Adipose tissue (tissue), 3 donors: ENCODE results near the gene GADD45G. TPM values are rescaled to one million over a fixed set of nuclear protein-coding genes. Genes with fewer than 3 reads are reported as not detected.

Source experiments
- H3K27ac ChIP-seq: one replicate; pipeline ENCODE4 v1.5.1; 2013; ENCODE audit warnings: low read depth, low read length
- WGBS, 3 donors: extraction: QIAGEN DNeasy Blood & Tissue Kit; methylation state at CpG; one replicate each; pipeline ENCODE4 v1.1.7; 2013; 5-methylcytosine and 5-hydroxymethylcytosine counted together
- polyA plus RNA-seq, 3 donors: library from polyadenylated mRNA; stranded (reverse); fragments of 200-250 nt; gene quantifications; one replicate each; pipeline ENCODE4 v1.2.3, GENCODE V29; 2013
- donor health status: healthy with polysubstance abuse.
- donor health status: Bipolar disorder and iron deficiency.
- donor health status: healthy.

The GADD45G gene
- polyA plus RNA-seq, 3 donors: 5.3 to 45.2 (median 17.8) TPM

- 1% methylated on average over 36 to 57 of the region's 57 CpGs for WGBS, 3 donors
- peak overlapping the region; percentile 11 for H3K27ac ChIP-seq
Measured at GRCh38 chr9:89605465-89606048, 745 bp downstream of the GADD45G start.

GRCh38 chr9:89606049-89606623 is 1.3 kb downstream of the GADD45G start:
- 5 to 12% (median 7%) methylated on average over 40 of the region's 40 CpGs for WGBS, 3 donors
- H3K27ac ChIP-seq: peak overlapping the region; percentile 11

GRCh38 chr9:89606624-89607311 is 2.0 kb downstream of the GADD45G start:
- H3K27ac ChIP-seq: no peak overlapping the region
- 28 to 37% (median 30%) methylated on average over 7 of the region's 7 CpGs for WGBS, 3 donors

DNA sequence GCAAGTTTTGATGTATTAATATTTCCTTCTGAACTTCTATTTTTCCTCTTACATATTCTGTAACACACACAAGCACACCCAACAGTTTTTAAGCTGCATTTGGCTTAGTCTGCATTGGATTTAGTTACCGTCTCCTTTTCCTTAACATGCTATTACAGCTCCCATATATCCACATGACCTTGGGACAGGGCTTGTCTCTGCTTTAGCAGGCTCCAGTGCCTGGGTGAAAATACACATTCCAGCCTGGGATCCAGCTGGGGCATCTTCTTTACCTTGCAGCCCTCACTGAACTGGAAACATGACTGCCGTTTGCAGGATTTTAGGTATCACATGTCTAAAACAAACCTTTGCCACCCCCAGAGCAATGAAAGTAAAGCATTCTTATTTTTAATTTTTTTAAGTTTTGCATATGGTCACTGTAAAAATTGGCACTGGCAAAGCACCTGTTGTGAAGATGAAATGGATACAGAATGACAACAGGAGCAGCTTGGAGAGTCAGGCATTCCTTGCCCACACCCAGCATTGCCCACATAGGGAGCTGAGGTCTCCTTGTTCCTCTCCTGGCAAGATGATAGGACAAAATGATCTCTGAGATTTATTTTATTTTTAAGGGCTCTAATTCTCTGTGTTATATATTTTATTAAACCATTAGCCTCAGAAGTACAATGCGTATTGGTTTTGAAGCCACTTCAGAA is 4.0 kb downstream of the GADD45G start:
- 75 to 94% (median 91%) methylated on average over 3 of the region's 3 CpGs for WGBS, 3 donors
- no peak overlapping the region for H3K27ac ChIP-seq

DNA sequence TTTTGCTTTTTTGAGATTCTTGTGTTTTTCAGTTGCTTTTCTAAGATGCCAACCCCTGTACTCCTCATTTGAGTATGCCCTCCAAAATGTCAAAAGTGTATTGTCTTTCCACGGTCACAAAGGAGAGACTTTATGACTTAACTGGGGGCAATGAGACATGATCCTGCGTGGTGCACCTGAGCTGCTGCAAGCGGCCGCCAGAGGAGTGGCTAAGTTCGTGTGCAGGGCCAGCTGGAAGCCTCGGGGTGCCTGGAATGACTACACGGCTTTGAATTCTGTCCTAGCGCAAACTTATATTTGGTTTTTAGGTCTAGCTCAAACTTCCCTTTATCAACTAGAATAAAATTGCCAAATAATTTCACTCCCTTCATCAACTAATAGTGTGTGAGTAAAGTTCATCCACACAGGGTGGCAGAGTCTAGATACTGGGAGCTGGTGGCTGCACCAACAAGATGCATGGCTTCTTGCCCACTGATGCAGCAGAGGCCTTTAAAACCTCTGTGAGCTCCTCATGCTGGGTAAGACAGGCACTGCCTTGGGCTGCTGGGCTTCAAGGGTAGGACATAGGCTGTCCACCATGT is 4.7 kb downstream of the GADD45G start:
- 87 to 92% (median 88%) methylated on average over 8 of the region's 8 CpGs for WGBS, 3 donors
- no peak overlapping the region for H3K27ac ChIP-seq

DNA sequence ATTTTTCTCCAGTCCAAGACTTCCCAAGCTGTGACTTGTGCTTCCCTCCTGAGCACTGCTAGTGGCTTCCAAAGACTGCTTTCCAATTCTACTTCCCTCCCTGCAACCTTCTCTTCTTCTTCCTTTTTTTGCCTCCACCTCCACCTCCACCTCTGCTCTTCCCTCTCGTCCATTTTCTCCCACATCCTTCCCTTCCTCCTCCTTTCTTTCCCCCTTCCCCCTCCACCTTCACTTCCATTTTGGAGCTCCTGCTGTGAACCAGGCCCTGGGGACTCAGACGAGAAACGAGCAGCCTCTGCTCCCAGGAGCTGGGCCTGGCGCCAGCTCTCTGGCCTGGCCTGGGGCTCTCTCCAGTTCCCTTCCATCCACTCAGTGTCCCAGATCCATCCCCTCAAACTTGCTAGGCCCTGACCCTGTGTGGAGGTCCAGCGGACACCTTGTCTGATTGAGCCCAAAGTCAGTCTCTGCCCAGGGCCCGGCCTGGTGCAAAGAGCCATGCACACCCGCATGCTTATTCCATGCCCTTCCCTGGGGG is 5.6 kb downstream of the GADD45G start:
- no peak overlapping the region for H3K27ac ChIP-seq
- 72 to 84% (median 81%) methylated on average over 7 of the region's 7 CpGs for WGBS, 3 donors

GRCh38 chr9:89611425-89611824 is 6.6 kb downstream of the GADD45G start:
- 94 to 95% (median 95%) methylated on average over 5 of the region's 5 CpGs for WGBS, 3 donors
- no peak overlapping the region for H3K27ac ChIP-seq

- no peak overlapping the region for H3K27ac ChIP-seq
- 93 to 96% (median 94%) methylated on average over 17 of the region's 17 CpGs for WGBS, 3 donors
Measured at GRCh38 chr9:89612566-89613278, 7.9 kb downstream of the GADD45G start.

DNA sequence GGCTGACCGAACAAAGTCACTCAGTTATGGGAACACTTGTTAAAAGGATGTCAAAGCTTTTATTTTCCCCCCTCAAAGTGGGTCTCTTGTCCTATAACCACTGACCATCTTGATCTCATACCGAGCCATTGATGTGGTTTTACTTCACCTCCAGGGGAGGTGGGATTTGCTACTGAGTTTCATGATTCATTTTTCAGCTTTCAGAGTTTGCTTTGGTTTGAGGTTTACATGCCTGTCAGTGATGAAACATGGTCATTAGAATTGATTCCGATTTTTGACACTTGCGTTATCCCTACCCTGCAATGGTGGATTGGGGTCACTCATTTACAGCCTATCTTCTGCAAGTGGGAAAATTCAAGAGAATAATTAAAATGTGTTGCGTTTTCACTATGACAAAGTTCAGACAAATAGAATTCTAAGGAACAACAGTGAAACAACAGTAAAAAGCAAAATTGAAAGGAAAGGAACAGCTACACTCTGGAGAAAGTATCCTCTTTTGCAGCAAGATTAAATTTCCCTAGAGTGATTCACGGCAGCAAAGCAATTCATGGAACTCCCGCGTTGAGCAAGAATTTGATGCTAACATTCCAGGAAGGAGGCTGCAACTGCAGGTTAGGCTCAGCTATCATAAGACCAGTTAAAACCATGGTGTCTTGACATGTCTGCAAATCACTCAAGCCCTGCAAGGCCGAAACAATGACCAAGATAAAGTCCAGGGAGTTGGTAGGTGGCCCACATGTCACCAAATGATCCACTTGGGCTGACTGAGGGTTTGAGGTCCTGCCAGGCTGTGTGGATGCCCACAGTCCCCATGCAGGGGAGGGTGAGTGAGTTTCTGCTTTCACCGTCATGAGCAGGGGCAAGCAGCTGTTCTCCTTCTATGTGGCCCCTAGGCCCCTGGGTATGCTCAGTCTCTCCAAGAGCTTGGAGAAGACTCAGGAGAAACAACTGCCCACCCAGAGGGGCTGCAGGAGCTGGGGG is 9.4 kb downstream of the GADD45G start:
- WGBS, 3 donors: 83 to 90% (median 88%) methylated on average over 10 of the region's 10 CpGs
- H3K27ac ChIP-seq: no peak overlapping the region

- 86 to 100% (median 94%) methylated on average over 2 of the region's 2 CpGs for WGBS, 3 donors
Measured at GRCh38 chr9:89615661-89616060, 10.8 kb downstream of the GADD45G start.

DNA sequence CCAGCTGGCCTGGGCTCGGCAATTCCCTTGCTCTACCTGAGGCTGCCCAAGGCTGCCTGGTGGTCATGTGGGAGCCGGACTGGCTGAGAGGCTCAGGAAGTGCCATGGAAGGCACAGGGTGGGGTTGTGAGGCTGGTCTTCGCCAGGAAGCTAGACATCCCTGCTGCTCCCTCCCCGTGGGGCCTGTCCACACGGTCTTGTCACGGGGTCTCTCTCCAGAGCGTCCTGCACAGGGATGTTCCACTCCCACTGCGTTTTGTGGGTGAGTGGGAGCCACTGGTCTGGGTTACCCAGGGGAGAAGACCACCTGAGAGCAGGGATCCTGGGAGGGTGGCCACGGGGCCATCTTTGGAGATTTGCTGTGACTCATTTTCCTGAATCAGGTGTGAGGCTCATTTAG is 11.6 kb downstream of the GADD45G start:
- WGBS, 3 donors: 86 to 92% (median 86%) methylated on average over 9 of the region's 9 CpGs
- H3K27ac ChIP-seq: no peak overlapping the region

More at GRCh38 chr9:89615661-89616060, 10.8 kb downstream of the GADD45G start:
- no peak overlapping the region for H3K27ac ChIP-seq

DNA sequence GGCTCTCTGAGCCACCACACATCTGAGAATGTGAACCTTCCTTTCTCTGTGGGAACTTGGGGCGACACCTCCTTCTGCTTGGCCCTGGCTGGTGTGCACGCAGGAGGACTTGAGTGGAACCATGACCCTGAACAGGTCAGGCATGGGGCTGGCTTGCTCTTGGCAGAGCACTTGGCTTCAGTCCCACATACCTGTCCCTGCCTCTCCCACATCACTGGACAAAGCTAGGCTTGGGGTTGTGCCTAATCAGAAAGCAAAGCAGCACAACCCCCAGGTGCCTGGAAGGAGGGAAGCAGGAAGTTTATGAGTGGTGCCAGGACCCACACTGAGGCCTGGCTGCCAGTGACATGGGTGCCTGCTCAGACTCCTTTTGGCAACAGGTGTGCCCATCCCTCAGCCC is 13.2 kb downstream of the GADD45G start:
- no peak overlapping the region for H3K27ac ChIP-seq
- 49 to 97% (median 92%) methylated on average over 2 of the region's 2 CpGs for WGBS, 3 donors

DNA sequence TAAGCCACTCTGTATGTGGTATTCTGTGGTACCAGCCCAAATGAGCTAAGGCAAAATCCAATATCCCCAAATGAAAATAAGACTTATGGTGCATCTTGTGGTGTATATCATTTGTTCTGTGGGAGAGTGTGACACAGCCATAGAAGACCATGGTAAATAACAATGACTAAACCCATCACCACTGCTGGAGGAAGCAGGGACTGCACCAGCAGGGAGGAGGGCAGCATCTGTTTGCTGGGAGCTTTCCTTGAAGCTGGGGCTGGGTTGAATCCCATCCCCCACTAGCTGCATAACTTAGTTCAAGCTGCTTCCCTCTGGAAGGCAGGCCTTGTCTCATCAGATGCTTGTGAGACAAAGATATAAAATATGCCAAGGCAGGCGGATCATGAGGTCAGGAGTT is 14.2 kb downstream of the GADD45G start:
- WGBS, 3 donors: 96 to 100% (median 100%) methylated on average over 1 of the region's 1 CpG
- H3K27ac ChIP-seq: no peak overlapping the region

- no peak overlapping the region for H3K27ac ChIP-seq
- 83 to 93% (median 93%) methylated on average over 3 of the region's 3 CpGs for WGBS, 3 donors
Measured at GRCh38 chr9:89619424-89620138, 14.8 kb downstream of the GADD45G start.

DNA sequence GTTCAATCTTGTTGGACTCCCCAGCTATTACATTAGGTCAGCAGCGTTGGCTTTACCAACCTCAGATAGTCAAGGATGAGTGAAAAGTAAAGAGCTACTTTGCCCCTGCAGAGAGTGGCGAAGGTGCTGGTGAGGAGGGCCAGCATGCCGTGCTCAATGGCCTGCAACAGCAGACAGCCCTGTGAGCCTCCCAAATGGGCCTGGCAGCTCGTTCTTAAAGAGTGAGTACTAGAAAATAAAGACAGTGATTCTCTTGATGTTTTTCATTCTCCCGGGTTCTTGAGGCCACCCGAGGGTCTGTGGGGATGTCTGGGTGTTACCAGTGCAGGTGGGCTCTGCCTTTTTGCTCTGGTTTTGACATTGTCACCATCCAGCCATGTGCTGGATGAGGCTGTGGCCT is 16.2 kb downstream of the GADD45G start:
- no peak overlapping the region for H3K27ac ChIP-seq
- 93 to 96% (median 95%) methylated on average over 6 of the region's 6 CpGs for WGBS, 3 donors

DNA sequence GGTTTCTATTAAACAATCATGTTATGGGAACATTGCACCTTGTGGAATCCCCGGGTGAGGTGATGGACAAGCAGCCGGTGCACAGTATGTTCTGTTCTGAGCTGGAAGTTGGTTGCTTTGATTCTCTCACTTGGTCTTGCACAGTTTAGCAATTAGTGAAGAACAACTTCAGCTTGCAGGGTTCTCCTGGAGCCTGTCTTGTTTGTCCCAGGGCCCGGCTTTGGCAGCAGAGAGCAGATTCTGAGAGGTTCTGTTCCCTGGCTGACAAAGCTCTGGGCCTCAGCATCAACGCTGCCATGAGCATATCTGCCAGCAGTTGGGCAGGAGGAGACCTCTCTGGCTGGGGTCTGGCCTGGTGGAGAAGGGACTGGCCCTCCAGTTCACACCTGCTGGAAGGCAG is 16.9 kb downstream of the GADD45G start:
- 85 to 95% (median 93%) methylated on average over 4 of the region's 4 CpGs for WGBS, 3 donors
- H3K27ac ChIP-seq: no peak overlapping the region
